ENCODE data around the gene SMARCD2.
A peak's percentile ranks its signal among the peaks of the same experiment; 100 is the strongest.
"Not testable (repeated sequence)": the region's sequence is repeated elsewhere in the genome, so short reads cannot be mapped to it uniquely, and the experiment has no call there.

The SMARCD2 gene

DNA sequence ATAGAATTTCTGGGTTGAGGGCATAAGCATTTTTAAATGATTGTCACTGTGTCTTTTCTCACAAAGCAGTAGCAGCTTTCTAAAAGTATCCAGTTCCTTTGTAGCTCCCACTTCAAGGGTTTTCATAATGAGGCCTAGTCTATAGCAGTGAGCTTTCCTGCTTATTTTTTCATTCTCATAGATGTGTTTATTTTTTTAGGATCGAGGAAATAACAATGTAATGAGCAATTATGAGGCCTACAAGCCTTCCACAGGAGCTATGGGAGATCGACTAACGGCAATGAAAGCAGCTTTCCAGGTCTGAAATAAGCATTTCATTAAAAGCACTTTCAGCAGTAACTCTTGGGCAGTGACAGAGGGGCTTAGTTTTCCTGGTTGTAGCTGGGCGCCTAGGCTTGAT, 25.8 kb downstream of the SMARCD2 start:
- no peak for ATAC-seq
- H3K4me1 Mint-ChIP-seq, result peaks cover 12% of the 10 kb centered on the region
- H3K9me3 Mint-ChIP-seq, result no peaks in the 10 kb centered on the region
- H3K27ac Mint-ChIP-seq, result no peak overlapping the region
- no peak for DNase-seq (ENCODE audit: low spot score in 2 of 2)
- peaks cover 100% of the 10 kb centered on the region for H3K36me3 Mint-ChIP-seq
- no peak overlapping the region for H3K4me3 Mint-ChIP-seq

DNA sequence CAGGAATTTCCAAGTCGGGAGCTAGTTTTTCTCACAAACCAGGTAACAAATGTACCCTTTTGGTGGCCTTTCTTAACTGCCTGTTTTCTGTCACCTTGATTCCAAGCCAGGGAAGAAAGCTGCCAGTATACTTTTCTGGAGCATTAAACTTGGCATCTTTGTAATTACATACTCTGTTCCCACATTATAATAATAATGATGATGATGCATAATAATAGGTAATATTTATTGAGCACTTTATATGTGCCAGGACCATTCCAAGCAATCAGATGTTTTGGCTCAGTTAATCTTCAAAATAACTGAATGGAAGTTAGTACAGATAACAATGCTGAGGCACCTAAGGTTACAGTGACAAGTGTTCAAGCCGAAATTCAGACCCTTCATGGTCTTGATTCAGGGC, 26.4 kb downstream of the SMARCD2 start:
- Mint-ChIP-seq H3K4me3 (no peak overlapping the region), H3K4me1 (peaks cover 7% of the 10 kb centered on the region), H3K36me3 (peaks cover 100% of the 10 kb centered on the region), H3K27ac (no peak overlapping the region), H3K9me3 (no peaks in the 10 kb centered on the region)
- ATAC-seq, result no peak
- no peak for DNase-seq (ENCODE audit: low spot score in 2 of 2)

DNA sequence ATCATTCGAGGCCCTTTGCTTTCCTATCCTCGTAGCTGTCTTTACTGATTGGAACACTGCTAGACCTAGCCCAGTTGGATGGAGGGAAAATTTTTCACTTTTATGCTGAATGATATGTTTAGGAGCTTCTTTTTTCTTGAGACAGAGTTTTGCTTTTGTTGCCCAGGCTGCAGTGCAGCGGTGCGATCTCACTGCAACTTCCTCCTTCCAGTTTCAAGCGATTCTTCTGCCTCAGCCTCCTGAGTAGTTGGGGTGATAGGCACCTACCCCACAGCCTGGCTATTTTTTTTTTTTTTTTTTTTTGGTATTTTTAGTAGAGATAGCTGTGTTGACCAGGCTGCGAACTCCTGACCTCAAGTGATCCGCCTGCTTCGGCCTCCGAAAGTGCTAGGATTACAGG, 32.5 kb downstream of the SMARCD2 start:
- Mint-ChIP-seq H3K4me3 (no peak overlapping the region), H3K27ac (no peak overlapping the region), H3K36me3 (peaks cover 100% of the 10 kb centered on the region), H3K4me1 (peaks cover 5% of the 10 kb centered on the region), H3K9me3 (no peaks in the 10 kb centered on the region)
- ATAC-seq, result no peak
- no peak for DNase-seq (ENCODE audit: low spot score in 2 of 2)

DNA sequence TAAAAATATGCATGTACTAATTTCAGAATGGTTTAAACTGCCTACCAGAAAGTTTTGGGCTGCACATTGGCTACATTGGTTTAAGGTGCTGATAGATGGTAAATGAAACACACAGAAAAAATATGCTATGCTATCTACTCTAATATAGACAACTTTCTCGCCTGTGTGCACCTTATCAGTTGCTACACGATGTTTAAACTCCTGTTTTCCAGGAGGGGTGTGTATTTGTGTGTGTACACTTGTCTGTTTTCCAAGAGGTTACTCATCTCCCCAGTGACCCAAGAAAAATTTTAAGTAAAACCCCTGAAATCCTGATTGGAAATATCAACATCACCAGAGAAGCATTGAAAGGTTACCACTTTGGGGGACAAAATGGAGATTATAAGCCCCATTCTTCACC, 36.9 kb downstream of the SMARCD2 start:
- H3K36me3 Mint-ChIP-seq, result peaks cover 100% of the 10 kb centered on the region
- H3K9me3 Mint-ChIP-seq, result no peaks in the 10 kb centered on the region
- no peak overlapping the region for H3K4me3 Mint-ChIP-seq
- no peak for ATAC-seq
- peak overlapping the region; percentile 12 for H3K27ac Mint-ChIP-seq
- DNase-seq (ENCODE audit: low spot score in 2 of 2), result no peak
- H3K4me1 Mint-ChIP-seq, result peaks cover 5% of the 10 kb centered on the region

DNA sequence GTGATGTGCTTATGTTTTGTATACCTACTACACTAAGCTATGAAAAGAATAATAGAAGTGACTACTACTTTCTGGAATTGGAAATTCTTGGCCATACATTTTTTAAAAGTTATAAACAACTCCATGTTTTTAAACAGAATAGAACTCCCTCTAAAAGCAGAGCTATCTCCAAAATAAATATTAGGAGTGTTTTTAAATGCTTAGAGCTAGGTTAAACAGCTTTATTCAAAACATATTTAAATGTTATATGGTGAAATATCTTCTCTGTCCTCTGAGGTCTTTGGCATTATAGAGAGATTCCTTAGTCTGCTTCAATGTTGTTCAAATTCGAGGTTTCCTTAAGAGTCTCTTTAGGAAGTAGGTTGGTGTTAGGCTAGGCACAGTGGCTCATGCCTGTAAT, 38.2 kb downstream of the SMARCD2 start:
- Mint-ChIP-seq H3K4me1 (peaks cover 5% of the 10 kb centered on the region), H3K36me3 (peaks cover 100% of the 10 kb centered on the region), H3K27ac (peak overlapping the region; percentile 30), H3K4me3 (no peak overlapping the region), H3K9me3 (no peaks in the 10 kb centered on the region)
- DNase-seq (ENCODE audit: low spot score in 2 of 2), result no peak
- no peak for ATAC-seq

DNA sequence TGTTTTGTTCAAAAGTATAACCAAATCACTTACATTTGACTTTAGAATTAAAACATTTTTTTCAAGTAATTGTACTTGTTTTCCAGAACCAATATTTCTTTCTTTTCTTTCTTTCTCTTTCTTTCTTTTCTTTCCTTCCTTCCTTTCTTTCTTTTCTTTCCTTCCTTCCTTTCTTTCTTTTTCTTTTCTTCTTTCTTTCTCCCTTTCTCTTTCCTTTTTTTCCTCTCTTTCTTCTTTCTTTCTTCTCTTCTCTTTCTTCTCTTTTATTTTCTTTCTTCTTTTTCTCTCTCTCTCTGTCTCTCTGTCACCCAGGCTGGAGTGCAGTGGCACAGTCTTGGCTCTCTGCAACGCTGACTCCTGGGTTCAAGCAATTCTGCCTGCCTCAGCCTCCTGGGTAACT, 41.7 kb downstream of the SMARCD2 start:
- peaks cover 100% of the 10 kb centered on the region for H3K36me3 Mint-ChIP-seq
- H3K4me3 Mint-ChIP-seq, result no peak overlapping the region
- H3K9me3 Mint-ChIP-seq, result no peaks in the 10 kb centered on the region
- H3K4me1 Mint-ChIP-seq, result no peaks in the 10 kb centered on the region
- no peak overlapping the region for H3K27ac Mint-ChIP-seq
- ATAC-seq (no peak), DNase-seq (ENCODE audit: low spot score in 2 of 2) (no peak)

DNA sequence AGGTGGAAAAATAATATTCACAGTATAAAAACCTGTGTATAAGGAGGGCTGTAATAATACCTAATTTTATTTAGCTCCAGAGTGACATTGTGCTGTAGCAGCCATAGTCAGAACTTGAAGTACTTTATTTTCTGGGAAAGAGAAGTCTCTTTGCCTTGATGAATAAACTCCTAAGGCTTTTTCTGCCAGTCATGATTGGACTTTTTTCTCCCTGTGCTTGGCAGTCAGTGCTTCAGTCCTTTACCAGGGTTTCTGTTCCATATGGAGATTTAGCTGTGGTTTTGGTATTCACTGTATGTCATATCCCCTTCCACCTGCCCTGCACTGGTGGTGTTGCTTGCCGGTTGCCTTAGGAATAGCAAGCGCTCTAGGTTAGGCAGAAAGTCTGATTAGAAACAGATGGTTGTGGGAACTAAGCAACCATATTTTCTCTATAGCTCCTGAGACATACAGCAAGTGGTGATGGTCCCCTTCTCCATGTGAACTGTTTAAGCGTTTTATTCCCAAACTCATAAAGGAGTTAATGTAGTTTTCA, 43.8 kb downstream of the SMARCD2 start:
- no peak overlapping the region for H3K27ac Mint-ChIP-seq
- no peaks in the 10 kb centered on the region for H3K4me1 Mint-ChIP-seq
- H3K9me3 Mint-ChIP-seq, result no peaks in the 10 kb centered on the region
- H3K36me3 Mint-ChIP-seq, result peaks cover 100% of the 10 kb centered on the region
- DNase-seq (ENCODE audit: low spot score in 2 of 2) (no peak), ATAC-seq (no peak)
- H3K4me3 Mint-ChIP-seq, result no peak overlapping the region

DNA sequence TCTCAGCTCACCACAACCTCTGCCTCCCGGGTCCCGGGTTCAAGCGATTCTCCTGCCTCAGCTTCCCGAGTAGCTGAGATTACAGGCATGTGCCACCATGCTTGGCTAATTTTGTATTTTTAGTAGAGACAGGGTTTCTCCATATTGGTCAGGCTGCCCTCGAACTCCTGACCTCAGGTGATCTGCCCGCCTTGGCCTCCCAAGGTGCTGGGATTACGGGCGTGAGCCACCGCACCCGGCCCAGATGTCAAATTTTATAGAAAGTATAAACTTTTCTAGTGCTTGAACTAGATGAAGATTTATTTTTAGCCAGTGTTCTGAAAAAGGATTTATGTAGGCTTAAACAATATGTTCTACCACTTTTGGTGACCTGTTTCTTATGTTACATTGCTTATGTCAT, 46.1 kb downstream of the SMARCD2 start:
- H3K4me3 Mint-ChIP-seq; H3K9me3 Mint-ChIP-seq; ATAC-seq; H3K4me1 Mint-ChIP-seq; H3K27ac Mint-ChIP-seq; DNase-seq (ENCODE audit: low spot score in 2 of 2): not testable (repeated sequence)
- peaks cover 100% of the 10 kb centered on the region for H3K36me3 Mint-ChIP-seq

DNA sequence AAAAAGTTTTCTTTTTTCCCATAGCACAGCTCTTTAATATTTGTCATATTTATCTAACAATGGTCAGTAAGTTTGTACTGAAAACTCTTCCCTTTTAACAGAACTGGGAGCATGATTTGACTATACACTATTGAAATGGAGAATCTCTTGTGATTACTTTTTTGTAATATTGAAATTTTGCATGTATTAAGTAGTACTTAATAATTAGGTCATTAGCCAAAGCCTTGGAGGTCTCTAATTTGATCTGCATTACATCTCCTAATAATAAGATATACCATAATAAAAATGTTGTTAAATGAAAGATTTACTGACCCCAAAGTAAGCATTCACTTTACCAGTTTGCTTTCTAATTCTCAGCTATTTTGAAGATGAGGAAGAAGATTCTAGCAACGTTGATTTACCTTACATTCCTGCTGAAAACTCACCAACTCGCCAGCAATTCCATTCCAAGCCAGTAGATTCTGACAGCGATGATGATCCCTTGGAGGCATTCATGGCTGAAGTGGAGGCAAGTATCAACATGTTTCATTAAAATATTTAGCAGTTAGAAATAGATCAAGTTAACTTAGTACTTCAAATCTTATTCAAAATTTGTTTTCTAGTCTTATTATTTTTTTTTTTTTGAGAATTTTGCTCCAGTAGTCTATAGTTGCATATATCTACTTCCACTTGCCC, 50.3 kb downstream of the SMARCD2 start:
- Mint-ChIP-seq H3K4me1 (no peaks in the 10 kb centered on the region), H3K27ac (no peak overlapping the region)
- no peak for DNase-seq (ENCODE audit: low spot score in 2 of 2)

DNA sequence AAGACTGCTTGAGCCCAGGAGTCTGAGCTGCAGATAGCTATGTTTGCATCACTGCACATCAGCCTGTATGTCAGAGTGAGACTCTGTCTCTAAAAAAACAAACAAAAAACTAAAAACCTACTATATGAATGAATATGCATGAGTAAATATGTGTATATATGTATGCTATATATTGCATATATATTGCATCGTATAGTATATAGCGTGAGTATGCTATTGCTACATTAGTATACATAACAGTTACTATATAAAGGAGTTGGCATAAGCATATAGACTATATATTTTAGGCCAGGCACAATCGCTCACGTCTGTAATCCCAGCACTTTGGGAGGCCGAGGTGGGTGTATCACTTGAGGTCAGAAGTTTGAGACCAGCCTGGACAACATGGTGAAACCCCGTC, 52.4 kb downstream of the SMARCD2 start:
- ATAC-seq (no peak), DNase-seq (ENCODE audit: low spot score in 2 of 2) (no peak)
- no peak overlapping the region for H3K27ac Mint-ChIP-seq
- H3K4me3 Mint-ChIP-seq, result no peak overlapping the region
- peaks cover 99% of the 10 kb centered on the region for H3K36me3 Mint-ChIP-seq
- H3K9me3 Mint-ChIP-seq, result no peaks in the 10 kb centered on the region
- H3K4me1 Mint-ChIP-seq, result peaks cover 6% of the 10 kb centered on the region

More for the DNA sequence above, 50.3 kb downstream of the SMARCD2 start:
- no peaks in the 10 kb centered on the region for H3K9me3 Mint-ChIP-seq
- no peak overlapping the region for H3K4me3 Mint-ChIP-seq
- ATAC-seq, result no peak
- H3K36me3 Mint-ChIP-seq, result peaks cover 99% of the 10 kb centered on the region

DNA sequence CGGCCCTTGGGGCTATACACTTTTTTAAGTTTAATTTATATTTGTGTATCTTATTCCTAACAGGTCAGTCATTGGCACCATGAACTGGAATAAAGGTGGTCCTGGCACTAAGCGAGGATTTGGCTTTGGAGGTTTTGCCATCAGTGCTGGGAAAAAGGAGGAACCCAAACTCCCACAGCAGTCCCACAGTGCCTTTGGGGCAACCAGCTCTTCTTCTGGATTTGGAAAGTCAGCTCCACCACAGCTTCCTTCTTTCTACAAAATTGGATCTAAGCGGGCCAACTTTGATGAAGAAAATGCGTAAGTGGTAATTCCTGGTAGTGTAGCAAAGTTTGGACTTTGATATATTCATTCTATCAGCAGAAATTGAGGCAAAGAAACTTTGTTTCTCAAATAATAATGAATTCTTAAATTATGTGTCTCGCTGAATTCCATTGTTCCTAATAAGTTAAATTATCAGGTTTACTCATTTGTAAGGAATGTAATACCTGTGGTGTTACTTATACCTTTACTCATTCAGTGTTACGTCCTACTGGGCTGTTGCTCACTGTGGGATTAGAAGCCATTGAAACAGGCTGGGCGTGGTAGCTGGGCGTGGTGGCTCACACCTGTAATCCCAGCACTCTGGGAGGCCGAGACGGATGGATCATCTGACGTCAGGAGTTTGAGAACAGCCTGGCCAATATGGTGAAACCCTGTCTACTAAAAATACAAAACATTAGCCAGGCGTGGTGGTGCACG, 55.3 kb downstream of the SMARCD2 start:
- DNase-seq (ENCODE audit: low spot score in 2 of 2), result no peak
- Mint-ChIP-seq H3K27ac (no peak overlapping the region), H3K4me3 (no peak overlapping the region), H3K4me1 (peaks cover 23% of the 10 kb centered on the region), H3K9me3 (no peaks in the 10 kb centered on the region), H3K36me3 (peaks cover 95% of the 10 kb centered on the region)
- no peak for ATAC-seq

DNA sequence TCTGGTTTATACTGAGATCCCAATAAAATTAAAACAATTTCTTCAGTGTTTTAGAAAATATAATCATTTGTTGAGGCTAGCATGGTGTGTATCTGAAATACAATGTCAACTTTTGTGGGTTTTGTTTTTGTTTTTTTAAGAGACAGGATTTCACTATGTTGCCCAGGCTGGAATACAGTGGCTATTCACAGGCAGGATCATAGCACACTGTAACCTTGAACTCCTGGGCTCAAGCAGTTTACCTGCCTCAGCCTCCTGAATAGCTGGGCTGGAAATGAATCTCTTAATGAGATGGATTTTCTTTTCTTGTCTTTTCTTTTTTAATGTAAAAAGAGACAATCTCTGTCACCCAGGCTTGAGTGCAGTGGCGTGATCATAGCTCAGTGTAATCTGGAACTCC, 56.4 kb downstream of the SMARCD2 start:
- H3K4me3 Mint-ChIP-seq, result no peak overlapping the region
- no peak for DNase-seq (ENCODE audit: low spot score in 2 of 2)
- H3K9me3 Mint-ChIP-seq, result no peaks in the 10 kb centered on the region
- H3K27ac Mint-ChIP-seq, result no peak overlapping the region
- no peak for ATAC-seq
- H3K36me3 Mint-ChIP-seq, result peaks cover 95% of the 10 kb centered on the region
- peaks cover 31% of the 10 kb centered on the region for H3K4me1 Mint-ChIP-seq

DNA sequence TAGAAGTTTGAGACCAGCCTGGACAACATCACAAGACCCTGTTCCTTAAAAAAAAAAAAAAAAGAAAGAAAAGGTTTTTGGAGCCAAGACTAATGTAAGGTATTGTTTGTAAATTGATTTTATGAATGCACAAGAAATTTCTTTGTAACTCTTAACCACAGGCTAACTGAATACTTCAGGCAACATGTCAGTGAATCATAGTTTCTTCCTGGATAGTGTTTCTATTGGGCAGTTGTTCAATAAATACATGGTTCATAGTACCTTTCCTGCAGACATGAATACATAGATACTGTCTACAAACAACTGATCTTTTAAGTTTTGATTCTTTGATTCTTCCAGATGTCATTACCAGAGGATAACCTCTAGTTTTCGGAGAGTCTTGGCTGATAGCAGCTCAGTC, 56.9 kb downstream of the SMARCD2 start:
- DNase-seq (ENCODE audit: low spot score in 2 of 2), result no peak
- Mint-ChIP-seq H3K36me3 (peaks cover 96% of the 10 kb centered on the region), H3K4me1 (peaks cover 36% of the 10 kb centered on the region), H3K9me3 (no peaks in the 10 kb centered on the region), H3K4me3 (no peak overlapping the region), H3K27ac (no peak overlapping the region)
- ATAC-seq, result no peak

DNA sequence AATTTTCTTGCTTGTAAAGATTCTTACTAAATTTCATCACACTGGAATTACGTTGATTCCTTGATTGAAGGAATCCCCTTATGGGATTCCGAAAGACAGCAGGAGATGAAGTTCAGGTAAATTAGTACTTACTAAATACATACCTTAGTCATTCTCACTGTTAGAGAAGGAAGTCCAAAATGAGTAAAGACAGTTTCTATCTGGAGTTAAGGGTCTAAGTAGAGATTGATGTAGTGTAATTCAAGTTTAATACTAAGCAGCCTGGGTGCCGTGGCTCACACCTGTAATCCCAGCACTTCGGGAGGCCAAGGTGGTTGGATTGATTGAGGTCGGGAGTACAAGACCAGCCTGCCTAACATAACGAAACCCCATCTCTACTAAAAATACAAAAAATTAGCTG, 59.0 kb downstream of the SMARCD2 start:
- H3K27ac Mint-ChIP-seq, result peak overlapping the region; percentile 4
- peaks cover 95% of the 10 kb centered on the region for H3K36me3 Mint-ChIP-seq
- DNase-seq (ENCODE audit: low spot score in 2 of 2) (no peak), ATAC-seq (peak; percentile 63)
- H3K4me3 Mint-ChIP-seq, result no peak overlapping the region
- H3K9me3 Mint-ChIP-seq, result no peaks in the 10 kb centered on the region
- peaks cover 49% of the 10 kb centered on the region for H3K4me1 Mint-ChIP-seq

All from stimulated activated effector memory CD8-positive, alpha-beta T cell treated with anti-CD3 and anti-CD28 coated beads, Interleukin-12 subunit alpha, Interleukin-12 subunit beta, amount 100 ng/mL, for 72 hours (primary cell).